ENCODE data around the gene COL15A1. TPM values are rescaled to one million over a fixed set of nuclear protein-coding genes. Genes with fewer than 3 reads are reported as not detected.
A peak's percentile ranks its signal among the peaks of the same experiment; 100 is the strongest.

The COL15A1 gene
- total RNA-seq, 4 donors from 2014 or later, result 134 to 256 (median 145) TPM

GRCh38 chr9:98957826-98958225 is 14.1 kb downstream of the COL15A1 start:
- H3K4me3 ChIP-seq, result peak overlapping the region in 1 of 4 donors; percentile 17
- H3K9me3 ChIP-seq, result peaks cover 0 to 7% (median 0%) of the 10 kb centered on the region in 4 donors
- no peaks in the 10 kb centered on the region for H3K36me3 ChIP-seq
- WGBS, result 61% methylated on average over 6 of the region's 6 CpGs
- TF ChIP-seq EP300 (IDR thresholded peaks at IDR 0.05), result no peak
- TF ChIP-seq CTCF (IDR thresholded peaks at IDR 0.05), result no peak
- TF ChIP-seq POLR2AphosphoS5 (IDR thresholded peaks at IDR 0.05), result no peak
- TF ChIP-seq POLR2A (IDR thresholded peaks at IDR 0.05; ENCODE audit: low read depth), result no peak
- H3K27me3 ChIP-seq, result no peaks in the 10 kb centered on the region
- no peak for DNase-seq (ENCODE audit: extremely low spot score)
- peaks cover 43 to 99% (median 96%) of the 10 kb centered on the region in 4 donors for H3K4me1 ChIP-seq
- intact Hi-C loops (cut with DNase I), result no loop called here
- H3K27ac ChIP-seq (replicated peaks in 1 of 4), result peak overlapping the region; percentile 87 to 92 (median 88)

- Histone ChIP-seq H3K27me3 (no peaks in the 10 kb centered on the region), H3K27ac (replicated peaks in 1 of 4) (peak overlapping the region; percentile 87 to 92 (median 88)), H3K9me3 (peaks cover 0 to 7% (median 0%) of the 10 kb centered on the region in 4 donors), H3K4me3 (peak overlapping the region in 3 of 4 donors; percentile 17 to 27 (median 21)), H3K4me1 (peaks cover 42 to 99% (median 96%) of the 10 kb centered on the region in 4 donors), H3K36me3 (no peaks in the 10 kb centered on the region)
- 18% methylated on average over 10 of the region's 10 CpGs for WGBS
- no peak for TF ChIP-seq CTCF (IDR thresholded peaks at IDR 0.05)
- no peak for TF ChIP-seq POLR2A (IDR thresholded peaks at IDR 0.05; ENCODE audit: low read depth)
- TF ChIP-seq POLR2AphosphoS5 (IDR thresholded peaks at IDR 0.05), result peak; percentile 74 to 79
- DNase-seq (ENCODE audit: extremely low spot score), result no peak
- intact Hi-C loops (cut with DNase I), result no loop called here
Measured at GRCh38 chr9:98958271-98958984, 14.7 kb downstream of the COL15A1 start.

- peaks cover 50 to 99% (median 96%) of the 10 kb centered on the region in 4 donors for H3K4me1 ChIP-seq
Measured at GRCh38 chr9:98960409-98960808, 16.7 kb downstream of the COL15A1 start.

GRCh38 chr9:98961513-98962180 is 17.9 kb downstream of the COL15A1 start:
- DNase-seq (ENCODE audit: extremely low spot score), result no peak
- Histone ChIP-seq H3K4me3 (no peak overlapping the region), H3K27ac (replicated peaks in 1 of 4) (peak overlapping the region; percentile 87 to 92 (median 88)), H3K27me3 (no peaks in the 10 kb centered on the region), H3K4me1 (peaks cover 50 to 100% (median 98%) of the 10 kb centered on the region in 4 donors), H3K36me3 (no peaks in the 10 kb centered on the region), H3K9me3 (peaks cover 0 to 6% (median 0%) of the 10 kb centered on the region in 4 donors)
- 74% methylated on average over 15 of the region's 16 CpGs for WGBS
- intact Hi-C loops (cut with DNase I), result no loop called here
- TF ChIP-seq POLR2A (IDR thresholded peaks at IDR 0.05; ENCODE audit: low read depth), result no peak
- no peak for TF ChIP-seq EP300 (IDR thresholded peaks at IDR 0.05)
- no peak for TF ChIP-seq POLR2AphosphoS5 (IDR thresholded peaks at IDR 0.05)
- no peak for TF ChIP-seq CTCF (IDR thresholded peaks at IDR 0.05)

More at GRCh38 chr9:98960409-98960808, 16.7 kb downstream of the COL15A1 start:
- H3K27ac ChIP-seq (replicated peaks in 1 of 4), result peak overlapping the region; percentile 87 to 92 (median 88)
- TF ChIP-seq POLR2AphosphoS5 (IDR thresholded peaks at IDR 0.05) (no peak), POLR2A (IDR thresholded peaks at IDR 0.05; ENCODE audit: low read depth) (no peak)
- DNase-seq (ENCODE audit: extremely low spot score), result no peak
- intact Hi-C loops (cut with DNase I), result no loop called here
- H3K9me3 ChIP-seq, result peaks cover 0 to 7% (median 0%) of the 10 kb centered on the region in 4 donors
- no peaks in the 10 kb centered on the region for H3K36me3 ChIP-seq
- 87% methylated on average over 3 of the region's 3 CpGs for whole genome bisulfite sequencing
- H3K4me3 ChIP-seq, result no peak overlapping the region
- no peaks in the 10 kb centered on the region for H3K27me3 ChIP-seq

DNA sequence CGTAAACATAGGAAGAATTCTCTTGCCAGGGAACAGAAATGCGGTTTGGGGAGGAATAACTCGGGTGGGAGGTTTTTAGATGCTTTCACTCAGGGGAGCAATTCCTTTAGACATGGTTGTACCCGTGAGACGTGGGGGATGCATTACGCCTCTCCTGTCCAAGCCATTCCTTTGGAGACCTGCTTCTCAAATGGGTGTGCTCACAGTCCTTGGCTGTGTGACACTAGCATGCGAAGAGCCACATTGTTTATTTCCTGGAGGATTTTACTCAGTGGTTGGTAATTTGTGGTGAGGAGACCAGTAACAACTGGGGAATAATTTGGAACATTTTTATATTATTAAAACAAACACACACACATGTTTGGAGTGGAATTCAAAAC is 18.5 kb downstream of the COL15A1 start:
- intact Hi-C loops (cut with DNase I), result no loop called here
- H3K4me3 ChIP-seq, result no peak overlapping the region
- no peak for DNase-seq (ENCODE audit: extremely low spot score)
- peak overlapping the region; percentile 87 to 92 (median 88) for H3K27ac ChIP-seq (replicated peaks in 1 of 4)
- H3K4me1 ChIP-seq, result peaks cover 50 to 100% (median 99%) of the 10 kb centered on the region in 4 donors
- no peaks in the 10 kb centered on the region for H3K36me3 ChIP-seq
- no peak for TF ChIP-seq CTCF (IDR thresholded peaks at IDR 0.05)
- TF ChIP-seq POLR2AphosphoS5 (IDR thresholded peaks at IDR 0.05), result no peak
- no peak for TF ChIP-seq EP300 (IDR thresholded peaks at IDR 0.05)
- TF ChIP-seq POLR2A (IDR thresholded peaks at IDR 0.05; ENCODE audit: low read depth), result no peak
- WGBS, result 53% methylated on average over 7 of the region's 7 CpGs
- no peaks in the 10 kb centered on the region for H3K27me3 ChIP-seq
- H3K9me3 ChIP-seq, result peaks cover 0 to 1% (median 0%) of the 10 kb centered on the region in 4 donors

All from esophagus muscularis mucosa (tissue), 4 donors.